HepG2 (cell line): ENCODE results near the gene ATP5PB. TPM values are rescaled to one million over a fixed set of nuclear protein-coding genes. Genes with fewer than 3 reads are reported as not detected.

Experiments used
- GLI4 ChIP-seq: sonication (generic); formaldehyde crosslinking; IDR thresholded peaks from 2 replicates; pipeline ENCODE4 v1.5.1; 2020; ENCODE audit warnings: missing genetic modification reagents, mild to moderate bottlenecking, moderate library complexity, borderline replicate concordance
- MAZ ChIP-seq, 2 experiments: sonication (generic) in 1 of 2; formaldehyde crosslinking in 1 of 2; IDR thresholded peaks; 2 replicates each; pipeline versions ENCODE4 v1.5.0 to v1.6.1; 2012 to 2020; ENCODE audit warnings: low read depth in 2 of 2, mild to moderate bottlenecking in 2 of 2, borderline replicate concordance in 1 of 2, improper control_type of control experiment in 1 of 2, low read length in 1 of 2, missing genetic modification reagents in 1 of 2, moderate library complexity in 1 of 2
- PTBP1 ChIP-seq: fragments of 200-400 bp; formaldehyde crosslinking; IDR thresholded peaks from 2 replicates; pipeline ENCODE4 v1.6.1; 2018; ENCODE audit warnings: low read length, low read depth; ENCODE audit not compliant: poor library complexity, severe bottlenecking
- RAD21 ChIP-seq: fragments of 450-650 bp; formaldehyde crosslinking; IDR thresholded peaks from 2 replicates; pipeline ENCODE4 v1.5.0; 2020; ENCODE audit warnings: mild to moderate bottlenecking
- RFX1 ChIP-seq: fragments of 450-650 bp; IDR thresholded peaks from 2 replicates; pipeline ENCODE4 v1.6.1; 2017
- TGIF2 ChIP-seq: IDR thresholded peaks from 2 replicates; pipeline ENCODE4 v1.6.1; 2016; ENCODE audit warnings: control low read depth, missing compliant biosample characterization
- ZFP36 ChIP-seq: fragments of 150-350 bp; IDR thresholded peaks from 2 replicates; pipeline ENCODE4 v1.6.1; 2018; ENCODE audit warnings: borderline replicate concordance, low read length, low read depth; ENCODE audit not compliant: partially characterized antibody
- ZIK1 ChIP-seq: sonication (generic); formaldehyde crosslinking; IDR thresholded peaks from 2 replicates; pipeline ENCODE4 v1.5.0; 2020; ENCODE audit warnings: mild to moderate bottlenecking, low read depth, missing genetic modification reagents, borderline replicate concordance
- ZNF121 ChIP-seq: sonication (generic); formaldehyde crosslinking; IDR thresholded peaks from 2 replicates; pipeline ENCODE4 v1.5.0; 2020; ENCODE audit warnings: mild to moderate bottlenecking, missing genetic modification reagents
- ZNF138 ChIP-seq: sonication (generic); formaldehyde crosslinking; IDR thresholded peaks from 2 replicates; pipeline ENCODE4 v1.5.0; 2020; ENCODE audit warnings: mild to moderate bottlenecking, low read depth, missing genetic modification reagents
- ZNF331 ChIP-seq: sonication (generic); formaldehyde crosslinking; IDR thresholded peaks from 2 replicates; pipeline ENCODE4 v1.4.0; 2020; ENCODE audit warnings: missing genetic modification reagents
- ZNF672 ChIP-seq: sonication (generic); formaldehyde crosslinking; IDR thresholded peaks from 2 replicates; pipeline ENCODE4 v1.8.1; 2022; ENCODE audit warnings: missing genetic modification reagents
- ZNF674 ChIP-seq: sonication (generic); formaldehyde crosslinking; IDR thresholded peaks from 2 replicates; pipeline ENCODE4 v1.5.0; 2020; ENCODE audit warnings: low read depth, mild to moderate bottlenecking, missing genetic modification reagents
- ZNF747 ChIP-seq: sonication (generic); formaldehyde crosslinking; IDR thresholded peaks from 2 replicates; pipeline ENCODE4 v1.8.1; 2023; ENCODE audit warnings: missing genetic modification reagents, mild to moderate bottlenecking, borderline replicate concordance
- polyA plus RNA-seq, 8 experiments: library from polyadenylated mRNA; depleted of rRNA in 3 of 8; stranded (reverse) in 7 of 8; unstranded in 1 of 8; fragments of >200 nt; fragmentation: Illumina TruSeq in 4 of 8; extraction: Trizol in 4 of 8; gene quantifications; 2 replicates each; pipeline versions ENCODE4 v1.2.1 to v1.2.3, GENCODE V29; 2011 to 2016; ENCODE audit warnings: low read depth in 4 of 8, missing spikeins in 1 of 8, mixed read lengths in 1 of 8; ENCODE audit not compliant: insufficient read depth in 1 of 8
- total RNA-seq, 5 experiments: library from RNA; depleted of rRNA; stranded (reverse); fragments of >200 nt; fragmentation: Illumina TruSeq; extraction: Trizol; gene quantifications; 2 replicates each; pipeline ENCODE4 v1.2.3, GENCODE V29; 2016; ENCODE audit warnings: low read depth in 1 of 5
- TF ChIP-seq, protein P1 (sequence below): sonication (generic); formaldehyde crosslinking; IDR thresholded peaks from 2 replicates; pipeline ENCODE4 v1.4.0; 2020; ENCODE audit warnings: missing genetic modification reagents
- TF ChIP-seq, protein P2 (sequence below): sonication (generic); formaldehyde crosslinking; IDR thresholded peaks from 2 replicates; pipeline ENCODE4 v1.4.0; 2020; ENCODE audit warnings: mild to moderate bottlenecking, missing genetic modification reagents
- TF ChIP-seq, protein P3 (sequence below): IDR thresholded peaks from 2 replicates; pipeline ENCODE4 v1.6.1; 2012; ENCODE audit warnings: low read length, improper control_type of control experiment

ATP5PB gene
- total and polyA plus RNA-seq, 2 of the 13 experiments (the other 11 are each of a cell fraction or from before 2014, with no cell fraction given), result 297 to 541 TPM

GRCh38 chr1:111448918-111449702 is at the start of gene ATP5PB, which contains the start of gene WDR77 (continued):
- no peak for TF ChIP-seq RAD21 (CRISPR knock-in tag)
- no peak for TF ChIP-seq ZNF121
- TF ChIP-seq ZNF672 (CRISPR knock-in tag), result no peak
- TF ChIP-seq ZFP36, result no peak
- no peak for TF ChIP-seq ZNF747
- no peak; the same call in 1 of the 2 replicates for TF ChIP-seq MAZ (IDR thresholded peaks at IDR 0.05; ENCODE audit: borderline replicate concordance, low read depth, low read length)
- TF ChIP-seq MAZ (CRISPR knock-in tag; IDR thresholded peaks at IDR 0.05; ENCODE audit: low read depth), result no peak; the same call in 1 of the 2 replicates
- no peak; the same call in 1 of the 2 replicates for TF ChIP-seq TGIF2 (CRISPR knock-in tag)
- TF ChIP-seq ZNF331 (CRISPR knock-in tag), result no peak
- TF ChIP-seq, protein P1, sequence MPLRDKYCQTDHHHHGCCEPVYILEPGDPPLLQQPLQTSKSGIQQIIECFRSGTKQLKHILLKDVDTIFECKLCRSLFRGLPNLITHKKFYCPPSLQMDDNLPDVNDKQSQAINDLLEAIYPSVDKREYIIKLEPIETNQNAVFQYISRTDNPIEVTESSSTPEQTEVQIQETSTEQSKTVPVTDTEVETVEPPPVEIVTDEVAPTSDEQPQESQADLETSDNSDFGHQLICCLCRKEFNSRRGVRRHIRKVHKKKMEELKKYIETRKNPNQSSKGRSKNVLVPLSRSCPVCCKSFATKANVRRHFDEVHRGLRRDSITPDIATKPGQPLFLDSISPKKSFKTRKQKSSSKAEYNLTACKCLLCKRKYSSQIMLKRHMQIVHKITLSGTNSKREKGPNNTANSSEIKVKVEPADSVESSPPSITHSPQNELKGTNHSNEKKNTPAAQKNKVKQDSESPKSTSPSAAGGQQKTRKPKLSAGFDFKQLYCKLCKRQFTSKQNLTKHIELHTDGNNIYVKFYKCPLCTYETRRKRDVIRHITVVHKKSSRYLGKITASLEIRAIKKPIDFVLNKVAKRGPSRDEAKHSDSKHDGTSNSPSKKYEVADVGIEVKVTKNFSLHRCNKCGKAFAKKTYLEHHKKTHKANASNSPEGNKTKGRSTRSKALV (CRISPR knock-in tag), result no peak
- no peak for TF ChIP-seq ZNF138 (CRISPR knock-in tag)
- TF ChIP-seq RFX1, result no peak
- TF ChIP-seq, protein P2, sequence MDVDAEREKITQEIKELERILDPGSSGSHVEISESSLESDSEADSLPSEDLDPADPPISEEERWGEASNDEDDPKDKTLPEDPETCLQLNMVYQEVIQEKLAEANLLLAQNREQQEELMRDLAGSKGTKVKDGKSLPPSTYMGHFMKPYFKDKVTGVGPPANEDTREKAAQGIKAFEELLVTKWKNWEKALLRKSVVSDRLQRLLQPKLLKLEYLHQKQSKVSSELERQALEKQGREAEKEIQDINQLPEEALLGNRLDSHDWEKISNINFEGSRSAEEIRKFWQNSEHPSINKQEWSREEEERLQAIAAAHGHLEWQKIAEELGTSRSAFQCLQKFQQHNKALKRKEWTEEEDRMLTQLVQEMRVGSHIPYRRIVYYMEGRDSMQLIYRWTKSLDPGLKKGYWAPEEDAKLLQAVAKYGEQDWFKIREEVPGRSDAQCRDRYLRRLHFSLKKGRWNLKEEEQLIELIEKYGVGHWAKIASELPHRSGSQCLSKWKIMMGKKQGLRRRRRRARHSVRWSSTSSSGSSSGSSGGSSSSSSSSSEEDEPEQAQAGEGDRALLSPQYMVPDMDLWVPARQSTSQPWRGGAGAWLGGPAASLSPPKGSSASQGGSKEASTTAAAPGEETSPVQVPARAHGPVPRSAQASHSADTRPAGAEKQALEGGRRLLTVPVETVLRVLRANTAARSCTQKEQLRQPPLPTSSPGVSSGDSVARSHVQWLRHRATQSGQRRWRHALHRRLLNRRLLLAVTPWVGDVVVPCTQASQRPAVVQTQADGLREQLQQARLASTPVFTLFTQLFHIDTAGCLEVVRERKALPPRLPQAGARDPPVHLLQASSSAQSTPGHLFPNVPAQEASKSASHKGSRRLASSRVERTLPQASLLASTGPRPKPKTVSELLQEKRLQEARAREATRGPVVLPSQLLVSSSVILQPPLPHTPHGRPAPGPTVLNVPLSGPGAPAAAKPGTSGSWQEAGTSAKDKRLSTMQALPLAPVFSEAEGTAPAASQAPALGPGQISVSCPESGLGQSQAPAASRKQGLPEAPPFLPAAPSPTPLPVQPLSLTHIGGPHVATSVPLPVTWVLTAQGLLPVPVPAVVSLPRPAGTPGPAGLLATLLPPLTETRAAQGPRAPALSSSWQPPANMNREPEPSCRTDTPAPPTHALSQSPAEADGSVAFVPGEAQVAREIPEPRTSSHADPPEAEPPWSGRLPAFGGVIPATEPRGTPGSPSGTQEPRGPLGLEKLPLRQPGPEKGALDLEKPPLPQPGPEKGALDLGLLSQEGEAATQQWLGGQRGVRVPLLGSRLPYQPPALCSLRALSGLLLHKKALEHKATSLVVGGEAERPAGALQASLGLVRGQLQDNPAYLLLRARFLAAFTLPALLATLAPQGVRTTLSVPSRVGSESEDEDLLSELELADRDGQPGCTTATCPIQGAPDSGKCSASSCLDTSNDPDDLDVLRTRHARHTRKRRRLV (CRISPR knock-in tag), result no peak
- TF ChIP-seq ZNF674 (CRISPR knock-in tag), result no peak
- no peak for TF ChIP-seq GLI4 (CRISPR knock-in tag)
- TF ChIP-seq, protein P3, sequence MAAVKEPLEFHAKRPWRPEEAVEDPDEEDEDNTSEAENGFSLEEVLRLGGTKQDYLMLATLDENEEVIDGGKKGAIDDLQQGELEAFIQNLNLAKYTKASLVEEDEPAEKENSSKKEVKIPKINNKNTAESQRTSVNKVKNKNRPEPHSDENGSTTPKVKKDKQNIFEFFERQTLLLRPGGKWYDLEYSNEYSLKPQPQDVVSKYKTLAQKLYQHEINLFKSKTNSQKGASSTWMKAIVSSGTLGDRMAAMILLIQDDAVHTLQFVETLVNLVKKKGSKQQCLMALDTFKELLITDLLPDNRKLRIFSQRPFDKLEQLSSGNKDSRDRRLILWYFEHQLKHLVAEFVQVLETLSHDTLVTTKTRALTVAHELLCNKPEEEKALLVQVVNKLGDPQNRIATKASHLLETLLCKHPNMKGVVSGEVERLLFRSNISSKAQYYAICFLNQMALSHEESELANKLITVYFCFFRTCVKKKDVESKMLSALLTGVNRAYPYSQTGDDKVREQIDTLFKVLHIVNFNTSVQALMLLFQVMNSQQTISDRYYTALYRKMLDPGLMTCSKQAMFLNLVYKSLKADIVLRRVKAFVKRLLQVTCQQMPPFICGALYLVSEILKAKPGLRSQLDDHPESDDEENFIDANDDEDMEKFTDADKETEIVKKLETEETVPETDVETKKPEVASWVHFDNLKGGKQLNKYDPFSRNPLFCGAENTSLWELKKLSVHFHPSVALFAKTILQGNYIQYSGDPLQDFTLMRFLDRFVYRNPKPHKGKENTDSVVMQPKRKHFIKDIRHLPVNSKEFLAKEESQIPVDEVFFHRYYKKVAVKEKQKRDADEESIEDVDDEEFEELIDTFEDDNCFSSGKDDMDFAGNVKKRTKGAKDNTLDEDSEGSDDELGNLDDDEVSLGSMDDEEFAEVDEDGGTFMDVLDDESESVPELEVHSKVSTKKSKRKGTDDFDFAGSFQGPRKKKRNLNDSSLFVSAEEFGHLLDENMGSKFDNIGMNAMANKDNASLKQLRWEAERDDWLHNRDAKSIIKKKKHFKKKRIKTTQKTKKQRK, result no peak
- no peak for TF ChIP-seq ZIK1 (CRISPR knock-in tag)
- TF ChIP-seq PTBP1, result no peak
